T-helper 17 cell (primary cell): ENCODE data around the gene RAD50. TPM values are rescaled to one million over a fixed set of nuclear protein-coding genes. Genes with fewer than 3 reads are reported as not detected.
"Not testable (repeated sequence)": the region's sequence is repeated elsewhere in the genome, so short reads cannot be mapped to it uniquely, and the experiment has no call there.

Source experiments
- ATAC-seq: fragments of 150-1000 bp; cut with Tn5 transposase; 2 replicates; pipeline ENCODE4 v1.10.0; 2021; ENCODE audit warnings: mild to moderate bottlenecking, moderate library complexity
- DNase-seq, 3 donors: peaks; one replicate each; pipeline versions ENCODE4 v3.0.0 to v3.0.0-alpha.2; 2020 to 2021
- H3K9me3 ChIP-seq: one replicate; pipeline ENCODE4 v1.7.0; 2013; ENCODE audit warnings: low read length, mild to moderate bottlenecking; ENCODE audit not compliant: control insufficient read depth, poor library complexity, severe bottlenecking
- H3K27ac Mint-ChIP-seq: one replicate; pipeline ENCODE4 v1.8.0; 2022; ENCODE audit warnings: mild to moderate bottlenecking, moderate library complexity, mixed read lengths
- H3K27me3 Mint-ChIP-seq: one replicate; pipeline ENCODE4 v1.8.0; 2022; ENCODE audit warnings: mixed read lengths
- H3K36me3 Mint-ChIP-seq: one replicate; pipeline ENCODE4 v1.8.0; 2022; ENCODE audit warnings: low read depth, mixed read lengths
- H3K4me1 Mint-ChIP-seq: one replicate; pipeline ENCODE4 v1.8.0; 2022; ENCODE audit warnings: mild to moderate bottlenecking, mixed read lengths
- H3K4me3 Mint-ChIP-seq: one replicate; pipeline ENCODE4 v1.8.0; 2022; ENCODE audit warnings: mild to moderate bottlenecking, moderate library complexity, mixed read lengths
- total RNA-seq, 4 donors: library from RNA in 2 of 4; stranded (reverse) in 2 of 4; gene quantifications; one replicate each; pipeline ENCODE4 v1.2.3 and lab custom pipeline; 2022 to 2026

Gene RAD50
- total RNA-seq, 2 donors from 2014 or later = 20.4 to 22.2 TPM

DNA sequence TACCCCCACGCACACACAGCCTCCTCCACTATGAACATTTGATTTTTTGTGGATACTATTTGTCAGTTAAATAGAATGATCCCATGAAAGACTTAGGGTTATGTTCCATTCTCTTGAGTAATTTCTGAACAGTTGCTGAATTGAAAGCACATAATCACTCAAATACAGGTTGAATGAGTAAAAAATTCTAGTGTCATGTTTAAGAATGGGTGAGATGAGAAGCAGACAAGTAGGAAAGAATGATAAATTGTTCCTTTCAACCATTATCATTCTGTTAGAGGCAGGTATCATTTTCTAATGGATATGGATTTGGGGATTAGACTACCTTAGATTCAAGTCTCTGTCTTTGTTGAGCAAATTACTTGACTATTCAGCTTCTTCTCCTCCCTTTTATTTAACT lies 19.3 kb downstream of the RAD50 start:
- DNase-seq = no peak
- peaks cover 13% of the 10 kb centered on the region for H3K36me3 Mint-ChIP-seq
- no peaks in the 10 kb centered on the region for H3K27me3 Mint-ChIP-seq
- ATAC-seq = no peak
- peaks cover 16% of the 10 kb centered on the region for H3K4me1 Mint-ChIP-seq
- H3K9me3 ChIP-seq = no peaks in the 10 kb centered on the region
- peak overlapping the region; percentile 16 for H3K27ac Mint-ChIP-seq
- H3K4me3 Mint-ChIP-seq = no peak overlapping the region

- not testable (repeated sequence) for ATAC-seq, H3K4me3 Mint-ChIP-seq, H3K9me3 ChIP-seq, H3K27ac Mint-ChIP-seq, H3K27me3 Mint-ChIP-seq, DNase-seq
- peaks cover 11% of the 10 kb centered on the region for H3K4me1 Mint-ChIP-seq
- peaks cover 16% of the 10 kb centered on the region for H3K36me3 Mint-ChIP-seq
These were observed 27.8 kb downstream of the RAD50 start for GRCh38 chr5:132584560-132584959.

DNA sequence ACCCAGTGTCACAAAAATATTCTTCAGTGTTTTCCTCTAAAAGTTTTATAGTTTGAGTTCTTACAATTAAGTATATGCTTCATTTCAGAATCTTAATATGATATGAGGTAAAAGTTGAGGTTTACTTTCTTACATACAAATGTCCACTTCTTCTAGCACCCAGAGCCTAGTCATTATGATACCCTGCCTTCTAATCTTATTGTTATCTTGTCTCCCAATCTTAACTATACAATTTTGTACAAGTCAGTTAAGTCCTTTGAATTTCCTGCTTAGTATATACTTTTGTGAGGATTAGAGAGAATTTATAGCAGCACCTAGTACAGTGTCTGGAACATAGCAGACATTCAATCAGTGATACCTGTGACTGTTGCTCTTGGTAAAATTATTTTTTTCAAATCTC lies 29.3 kb downstream of the RAD50 start:
- no peak overlapping the region for H3K4me3 Mint-ChIP-seq
- no peak for DNase-seq
- peaks cover 16% of the 10 kb centered on the region for H3K36me3 Mint-ChIP-seq
- no peak for ATAC-seq
- H3K9me3 ChIP-seq = no peaks in the 10 kb centered on the region
- H3K27me3 Mint-ChIP-seq = no peaks in the 10 kb centered on the region
- H3K4me1 Mint-ChIP-seq = peaks cover 13% of the 10 kb centered on the region
- H3K27ac Mint-ChIP-seq = no peak overlapping the region

DNA sequence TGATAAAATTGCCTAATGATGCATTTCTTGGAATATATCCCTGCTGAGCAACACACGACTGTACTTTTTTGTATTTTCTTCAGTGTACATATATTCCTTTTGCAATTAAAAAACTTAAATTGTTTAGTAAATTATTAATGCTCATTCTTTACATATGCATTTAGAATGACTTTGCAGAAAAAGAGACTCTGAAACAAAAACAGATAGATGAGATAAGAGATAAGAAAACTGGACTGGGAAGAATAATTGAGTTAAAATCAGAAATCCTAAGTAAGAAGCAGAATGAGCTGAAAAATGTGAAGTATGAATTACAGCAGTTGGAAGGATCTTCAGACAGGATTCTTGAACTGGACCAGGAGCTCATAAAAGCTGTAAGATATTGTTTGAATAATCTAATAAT lies 32.7 kb downstream of the RAD50 start:
- Mint-ChIP-seq H3K4me3 (no peak overlapping the region), H3K36me3 (peaks cover 13% of the 10 kb centered on the region), H3K4me1 (peaks cover 5% of the 10 kb centered on the region), H3K27ac (no peak overlapping the region), H3K27me3 (no peaks in the 10 kb centered on the region)
- DNase-seq = no peak
- no peak for ATAC-seq
- H3K9me3 ChIP-seq = no peaks in the 10 kb centered on the region

- H3K9me3 ChIP-seq = no peaks in the 10 kb centered on the region
- Mint-ChIP-seq H3K4me1 (peaks cover 5% of the 10 kb centered on the region), H3K27me3 (no peaks in the 10 kb centered on the region), H3K4me3 (no peak overlapping the region), H3K27ac (no peak overlapping the region), H3K36me3 (peaks cover 10% of the 10 kb centered on the region)
- DNase-seq (no peak), ATAC-seq (no peak)
These were observed 34.4 kb downstream of the RAD50 start for GRCh38 chr5:132591145-132591544.

DNA sequence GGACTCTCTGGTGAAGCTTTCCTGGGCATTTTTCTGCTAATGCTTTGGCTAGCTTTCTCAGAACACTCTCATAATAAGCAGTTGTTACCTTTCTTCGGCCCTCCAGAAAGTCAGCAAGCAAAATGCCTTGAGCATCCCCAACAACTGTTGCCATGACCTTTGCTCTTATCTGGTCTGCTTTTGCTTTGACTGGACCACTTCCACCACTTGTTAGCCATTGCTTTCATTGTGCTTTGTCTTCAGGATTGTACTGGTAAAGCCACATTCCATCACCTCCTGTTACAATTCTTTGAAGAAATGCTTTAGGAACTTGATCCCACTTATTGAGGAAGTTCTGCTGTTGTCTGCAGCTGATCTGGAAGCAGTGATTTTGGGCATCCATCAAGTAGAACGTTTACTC lies 35.7 kb downstream of the RAD50 start:
- H3K27ac Mint-ChIP-seq = no peak overlapping the region
- no peak overlapping the region for H3K4me3 Mint-ChIP-seq
- H3K9me3 ChIP-seq = no peaks in the 10 kb centered on the region
- ATAC-seq (no peak), DNase-seq (no peak)
- H3K27me3 Mint-ChIP-seq = no peaks in the 10 kb centered on the region
- H3K4me1 Mint-ChIP-seq = peaks cover 7% of the 10 kb centered on the region
- peaks cover 15% of the 10 kb centered on the region for H3K36me3 Mint-ChIP-seq

DNA sequence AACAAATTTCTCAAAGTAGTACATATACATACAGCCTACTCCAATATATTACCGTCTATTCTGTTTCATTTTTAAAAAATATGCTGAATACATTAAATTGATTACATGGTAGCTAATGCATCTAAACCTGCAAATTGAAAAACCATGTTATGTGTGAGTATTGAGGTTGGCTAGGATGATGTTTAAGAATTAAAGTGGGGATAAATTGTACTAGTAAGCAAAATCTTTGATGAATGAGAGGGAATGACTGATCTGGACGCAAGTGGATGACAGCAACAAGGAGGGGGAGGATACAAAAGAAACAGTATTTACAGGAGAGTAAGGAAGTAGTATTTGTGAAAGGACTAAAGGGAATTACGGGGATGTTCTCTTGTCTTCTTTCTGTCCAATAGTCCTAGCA lies 37.4 kb downstream of the RAD50 start:
- H3K36me3 Mint-ChIP-seq = peaks cover 16% of the 10 kb centered on the region

GRCh38 chr5:132595624-132596023 lies 38.8 kb downstream of the RAD50 start:
- no peak for ATAC-seq
- DNase-seq = no peak
- H3K27ac Mint-ChIP-seq = no peak overlapping the region
- H3K27me3 Mint-ChIP-seq = no peaks in the 10 kb centered on the region
- no peaks in the 10 kb centered on the region for H3K9me3 ChIP-seq
- H3K36me3 Mint-ChIP-seq = peaks cover 17% of the 10 kb centered on the region
- no peak overlapping the region for H3K4me3 Mint-ChIP-seq
- H3K4me1 Mint-ChIP-seq = peaks cover 6% of the 10 kb centered on the region

More for the DNA sequence above, 37.4 kb downstream of the RAD50 start:
- Mint-ChIP-seq H3K27me3 (no peaks in the 10 kb centered on the region), H3K4me3 (no peak overlapping the region), H3K4me1 (peaks cover 8% of the 10 kb centered on the region), H3K27ac (peak overlapping the region; percentile 67)
- no peaks in the 10 kb centered on the region for H3K9me3 ChIP-seq
- ATAC-seq = no peak
- no peak for DNase-seq

DNA sequence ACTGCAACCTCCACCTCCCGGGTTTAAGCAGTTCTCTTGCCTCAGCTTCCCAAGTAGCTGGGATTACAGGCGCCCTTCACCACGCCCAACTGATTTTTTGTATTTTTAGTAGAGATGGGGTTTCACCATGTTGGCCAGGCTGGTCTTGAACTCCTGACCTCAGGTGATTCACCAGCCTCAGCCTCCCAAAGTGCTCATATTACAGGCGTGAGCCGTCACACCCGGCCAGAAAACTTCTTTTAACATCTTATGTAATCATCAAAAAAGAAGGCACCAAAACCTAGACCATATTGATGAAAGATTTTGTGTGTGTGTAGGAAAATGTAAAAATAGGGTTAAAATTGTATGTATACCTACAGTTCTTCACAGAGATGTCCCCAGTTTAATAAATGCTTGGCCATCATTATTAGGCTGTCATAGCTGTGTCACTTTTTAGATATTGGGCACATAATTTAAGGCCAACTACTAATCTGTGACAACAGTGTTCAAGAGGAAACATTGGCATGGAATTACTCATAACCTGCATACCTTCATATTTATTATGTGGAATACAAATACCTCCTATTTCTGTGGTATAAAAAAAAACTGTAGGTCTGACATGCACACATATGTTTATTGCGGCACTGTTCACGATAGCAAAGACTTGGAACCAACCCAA lies 44.4 kb downstream of the RAD50 start:
- peaks cover 15% of the 10 kb centered on the region for H3K36me3 Mint-ChIP-seq

DNA sequence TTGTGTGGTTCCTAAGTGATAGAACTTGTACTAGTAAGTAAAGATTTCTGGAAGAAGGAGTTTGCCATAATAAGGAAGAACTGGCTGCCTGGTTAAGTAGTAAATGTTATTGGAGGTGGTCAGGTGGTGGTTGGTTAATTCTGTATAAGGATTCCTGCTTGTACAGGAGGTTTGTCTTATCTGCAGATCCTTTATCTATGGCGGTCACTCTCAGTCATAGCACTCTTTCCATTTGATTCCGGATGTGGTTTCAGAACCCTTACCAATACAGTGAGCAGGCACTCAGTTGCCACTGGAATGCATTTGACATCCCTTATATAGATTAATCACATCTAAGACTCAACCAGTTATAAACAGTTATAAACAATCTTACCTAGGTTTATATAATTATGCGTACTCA lies 50.3 kb downstream of the RAD50 start:
- H3K4me3 Mint-ChIP-seq = no peak overlapping the region
- H3K27me3 Mint-ChIP-seq = no peaks in the 10 kb centered on the region
- DNase-seq (no peak), ATAC-seq (no peak)
- H3K36me3 Mint-ChIP-seq = peaks cover 11% of the 10 kb centered on the region
- no peak overlapping the region for H3K27ac Mint-ChIP-seq
- no peaks in the 10 kb centered on the region for H3K9me3 ChIP-seq
- H3K4me1 Mint-ChIP-seq = peaks cover 2% of the 10 kb centered on the region

More for the DNA sequence above, 44.4 kb downstream of the RAD50 start:
- H3K4me3 Mint-ChIP-seq = no peak overlapping the region
- H3K4me1 Mint-ChIP-seq = peaks cover 8% of the 10 kb centered on the region
- DNase-seq (no peak), ATAC-seq (no peak)
- H3K27ac Mint-ChIP-seq = peak overlapping the region; percentile 37
- no peaks in the 10 kb centered on the region for H3K9me3 ChIP-seq
- no peaks in the 10 kb centered on the region for H3K27me3 Mint-ChIP-seq

DNA sequence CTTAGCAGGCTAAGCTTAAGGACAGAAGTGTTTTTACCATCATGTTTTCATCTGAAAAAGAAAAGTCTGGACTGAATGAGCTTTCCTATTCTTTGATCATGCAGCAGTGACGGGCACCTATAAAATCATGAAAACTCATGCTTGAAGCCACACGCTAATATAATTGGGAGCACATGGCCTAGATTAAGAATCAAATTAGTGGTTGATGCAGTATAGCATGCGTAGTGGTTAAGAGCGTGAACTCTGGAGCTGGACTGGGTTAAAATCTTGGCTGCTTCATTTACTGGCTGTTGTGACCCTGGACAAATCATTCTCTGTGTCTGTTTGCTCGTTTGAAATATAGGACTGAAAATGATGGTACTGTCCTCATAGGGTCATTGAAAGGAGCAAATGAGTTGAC lies 51.3 kb downstream of the RAD50 start:
- H3K9me3 ChIP-seq = no peaks in the 10 kb centered on the region
- H3K4me1 Mint-ChIP-seq = peaks cover 2% of the 10 kb centered on the region
- H3K36me3 Mint-ChIP-seq = peaks cover 11% of the 10 kb centered on the region
- H3K27me3 Mint-ChIP-seq = no peaks in the 10 kb centered on the region
- DNase-seq (no peak), ATAC-seq (no peak)
- H3K27ac Mint-ChIP-seq = no peak overlapping the region
- H3K4me3 Mint-ChIP-seq = no peak overlapping the region

DNA sequence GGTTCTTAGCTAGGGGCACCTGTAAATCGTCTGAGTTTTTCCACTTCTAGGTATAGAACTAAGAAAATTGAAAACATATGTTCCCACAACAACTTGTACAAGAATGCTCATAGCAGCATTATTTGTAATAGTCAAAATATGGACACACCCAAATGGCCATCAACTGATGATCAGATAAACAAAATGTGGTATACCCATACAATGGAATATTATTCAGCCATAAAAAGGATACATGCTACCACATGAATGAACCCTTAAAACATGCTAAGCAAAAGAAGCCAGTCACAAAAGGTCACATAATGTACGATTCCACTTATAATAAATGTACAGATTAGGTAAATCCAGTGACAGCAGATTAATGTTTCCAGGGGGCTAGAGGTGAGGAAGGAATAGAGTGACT lies 55.2 kb downstream of the RAD50 start:
- no peak for ATAC-seq
- no peaks in the 10 kb centered on the region for H3K27me3 Mint-ChIP-seq
- no peak for DNase-seq
- H3K4me1 Mint-ChIP-seq = peaks cover 3% of the 10 kb centered on the region
- no peaks in the 10 kb centered on the region for H3K9me3 ChIP-seq
- peaks cover 4% of the 10 kb centered on the region for H3K36me3 Mint-ChIP-seq
- no peak overlapping the region for H3K27ac Mint-ChIP-seq
- H3K4me3 Mint-ChIP-seq = no peak overlapping the region

DNA sequence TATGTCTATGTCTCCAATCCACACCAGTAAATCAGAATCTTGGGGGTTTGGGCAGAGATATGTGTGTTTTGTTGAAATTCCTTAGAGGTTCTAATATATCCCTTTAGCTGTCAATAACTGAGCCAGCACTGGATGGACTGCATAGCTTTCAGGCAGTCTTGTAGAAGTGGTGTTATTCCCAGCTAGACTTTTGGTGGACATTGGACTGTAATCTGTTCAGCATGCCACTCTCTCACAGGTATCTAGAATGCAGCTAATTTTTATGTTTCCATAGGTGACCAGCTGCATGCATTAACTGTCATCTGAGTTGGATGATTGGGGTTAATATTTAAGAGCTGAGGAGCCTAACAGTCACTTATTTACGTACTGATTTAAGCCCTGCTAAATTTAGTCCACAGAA lies 56.1 kb downstream of the RAD50 start:
- Mint-ChIP-seq H3K27me3 (no peaks in the 10 kb centered on the region), H3K4me3 (no peak overlapping the region), H3K27ac (no peak overlapping the region), H3K36me3 (peaks cover 4% of the 10 kb centered on the region), H3K4me1 (peaks cover 3% of the 10 kb centered on the region)
- H3K9me3 ChIP-seq = no peaks in the 10 kb centered on the region
- ATAC-seq (no peak), DNase-seq (no peak)

GRCh38 chr5:132621699-132622098 lies 64.9 kb downstream of the RAD50 start:
- Mint-ChIP-seq H3K27me3 (no peaks in the 10 kb centered on the region), H3K4me3 (no peak overlapping the region), H3K4me1 (peaks cover 12% of the 10 kb centered on the region), H3K27ac (no peak overlapping the region), H3K36me3 (peaks cover 19% of the 10 kb centered on the region)
- DNase-seq = no peak
- H3K9me3 ChIP-seq = no peaks in the 10 kb centered on the region
- ATAC-seq = no peak
